HS-5 (cell line): ENCODE results near the gene WASHC2C.
A peak's percentile ranks its signal among the peaks of the same experiment; 100 is the strongest.
"Not testable (repeated sequence)": the region's sequence is repeated elsewhere in the genome, so short reads cannot be mapped to it uniquely, and the experiment has no call there.

Experiments used
- DNase-seq: peaks from one replicate; pipeline ENCODE4 v3.0.0-alpha.2; 2012; ENCODE audit warnings: low read depth

Gene WASHC2C

DNA sequence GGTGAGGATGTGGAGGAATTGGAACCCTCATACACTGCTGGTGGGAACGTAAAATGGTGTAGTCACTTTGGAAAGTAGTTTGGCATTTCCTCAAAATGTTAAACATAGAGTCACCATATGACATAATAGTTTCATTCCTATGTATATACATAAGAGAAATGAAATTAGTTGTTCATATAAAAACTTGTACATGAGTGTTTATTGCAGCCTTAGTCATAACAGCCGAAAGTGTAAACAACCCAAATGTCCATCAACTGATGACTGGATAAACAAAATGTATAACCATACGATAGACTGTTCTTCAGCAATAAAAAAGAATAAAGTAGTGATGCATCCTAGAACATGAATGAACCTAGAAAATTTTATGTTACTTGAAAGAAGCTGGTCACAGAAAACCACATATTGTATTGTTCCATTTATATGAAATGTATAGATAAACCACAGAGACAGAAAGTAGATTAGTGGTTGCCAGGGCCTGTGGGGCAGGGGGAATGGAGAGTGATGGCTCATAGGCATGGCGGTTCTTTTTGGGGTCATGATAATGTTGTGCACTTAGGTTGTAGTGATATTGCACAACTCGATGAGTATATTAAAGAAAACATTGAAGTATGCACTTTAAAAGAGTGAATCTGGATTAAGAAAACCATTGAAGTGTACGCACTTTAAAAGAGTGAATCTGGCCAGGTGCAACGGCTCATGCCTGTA lies 44.8 kb downstream of the WASHC2C start:
- not testable (repeated sequence) for DNase-seq

DNA sequence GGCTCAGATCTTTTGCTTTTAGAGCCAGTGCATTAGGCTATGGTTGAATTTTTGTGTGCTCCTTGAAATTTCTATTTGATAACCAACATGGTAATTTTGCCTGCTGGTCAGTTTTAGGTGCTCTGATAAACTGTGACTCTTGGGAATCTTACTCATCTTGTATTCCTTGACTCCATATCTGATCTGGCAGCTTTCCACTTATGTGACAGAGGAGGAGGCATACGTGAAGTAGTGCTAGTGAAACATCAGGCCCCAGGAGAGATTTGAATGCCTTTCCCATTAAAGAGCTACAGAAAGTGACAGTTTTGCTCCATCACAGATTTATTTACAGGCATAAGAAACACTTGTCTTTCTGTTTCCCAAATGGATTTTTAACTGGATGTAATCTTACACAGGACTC lies 59.2 kb downstream of the WASHC2C start:
- DNase-seq, result not testable (repeated sequence)

DNA sequence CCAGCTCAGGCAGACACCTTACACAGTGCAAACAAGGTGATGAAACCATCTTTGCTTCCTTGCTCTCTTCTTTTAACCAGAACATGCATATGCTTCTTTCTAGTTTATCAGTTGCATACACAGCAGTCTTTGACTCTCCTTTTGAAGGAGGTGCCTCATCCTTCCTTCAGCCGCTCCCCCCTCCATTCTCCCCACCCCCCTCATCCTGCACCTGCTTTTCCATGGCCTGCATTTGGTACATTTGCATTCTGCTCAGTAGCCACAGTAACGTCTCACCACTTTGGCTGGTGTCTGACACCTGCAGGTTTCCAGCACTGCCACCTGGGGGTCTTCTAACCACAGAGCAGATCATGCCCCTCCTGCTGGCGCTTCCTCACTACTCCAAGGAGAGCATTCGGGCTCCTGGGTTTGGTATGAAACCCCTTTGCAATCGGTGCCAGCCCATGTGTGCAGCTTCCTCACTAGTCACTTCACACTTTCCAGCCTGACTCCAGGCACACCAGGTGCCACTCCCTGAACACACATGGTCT lies 60.2 kb downstream of the WASHC2C start:
- not testable (repeated sequence) for DNase-seq

- DNase-seq, result not testable (repeated sequence)
These were observed 62.9 kb downstream of the WASHC2C start for GRCh38 chr10:45789991-45790390.

DNA sequence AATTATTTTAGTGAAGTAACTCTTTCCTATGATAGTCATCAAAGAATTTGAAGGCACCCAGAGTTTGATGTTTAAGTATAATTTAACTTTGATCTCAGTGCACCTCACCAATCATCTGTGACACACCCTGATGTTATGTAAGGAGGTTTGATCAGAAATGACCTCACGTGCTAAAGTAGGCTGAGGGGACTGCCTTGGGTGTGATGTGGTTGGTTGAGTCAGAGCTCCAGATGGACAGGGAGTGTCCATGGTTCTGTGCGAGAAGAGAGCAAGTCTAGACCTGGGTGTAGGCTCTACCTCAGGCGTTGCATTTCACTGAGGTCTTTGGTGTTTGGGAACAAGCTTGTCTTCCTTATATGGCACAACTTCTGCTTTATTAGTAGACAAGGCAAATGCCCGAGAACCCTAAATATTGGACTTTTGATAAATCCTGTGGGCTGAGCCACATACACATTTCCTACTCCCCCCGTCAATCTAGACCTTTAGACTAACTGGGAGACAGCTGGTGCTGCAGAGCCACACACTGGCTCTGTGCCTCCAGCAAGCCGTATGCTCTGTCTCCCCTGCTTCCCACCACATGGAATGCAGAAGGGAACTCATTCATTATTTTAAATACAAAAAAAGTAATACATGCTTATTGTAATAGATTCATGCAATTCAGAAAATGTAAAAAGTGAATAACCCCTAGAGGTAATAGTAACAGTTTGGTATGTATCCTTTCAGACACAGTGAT lies 63.8 kb downstream of the WASHC2C start:
- DNase-seq, result peak; percentile 5

DNA sequence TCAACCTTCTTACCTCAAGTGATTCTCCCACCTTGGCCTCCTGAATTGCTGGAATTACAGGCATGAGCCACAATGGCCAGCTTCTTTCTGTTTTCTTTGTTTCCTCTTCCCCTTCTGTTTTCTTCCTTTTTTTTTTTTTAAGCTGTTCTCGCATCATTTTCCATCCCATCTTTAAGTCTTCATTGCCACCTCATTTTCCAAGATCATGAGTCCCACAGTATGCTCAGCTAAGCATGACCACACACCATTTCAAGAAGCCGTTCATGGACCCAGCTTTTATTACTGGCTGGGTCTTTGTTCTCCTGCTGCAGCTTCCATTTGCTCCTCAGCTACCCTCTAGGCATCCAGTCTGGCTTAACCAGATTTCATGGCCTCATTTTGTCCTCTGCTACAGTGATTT lies 67.7 kb downstream of the WASHC2C start:
- not testable (repeated sequence) for DNase-seq

- peak; percentile 20 for DNase-seq
These were observed 76.3 kb downstream of the WASHC2C start for GRCh38 chr10:45803060-45804010.

DNA sequence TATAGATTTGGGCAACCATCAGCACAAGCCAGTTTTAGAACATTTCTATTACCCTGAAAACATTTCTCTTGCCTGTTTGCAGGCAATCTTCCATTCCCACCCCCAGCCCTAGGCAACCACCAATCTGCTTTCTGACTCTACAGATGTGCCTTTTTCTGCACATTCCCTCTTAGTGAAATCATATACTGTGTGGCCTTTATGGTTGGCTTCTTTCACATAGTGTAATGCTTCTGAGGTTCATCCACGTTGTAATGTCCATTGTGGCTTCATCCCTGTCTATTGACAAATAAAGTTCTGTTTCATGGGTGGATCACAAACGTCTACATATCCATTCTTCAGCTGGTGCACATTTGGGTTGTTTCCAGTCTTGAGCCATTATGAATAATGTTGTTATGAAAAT lies 77.9 kb downstream of the WASHC2C start:
- not testable (repeated sequence) for DNase-seq

- no peak for DNase-seq
These were observed 82.8 kb downstream of the WASHC2C start for GRCh38 chr10:45809837-45810236.

DNA sequence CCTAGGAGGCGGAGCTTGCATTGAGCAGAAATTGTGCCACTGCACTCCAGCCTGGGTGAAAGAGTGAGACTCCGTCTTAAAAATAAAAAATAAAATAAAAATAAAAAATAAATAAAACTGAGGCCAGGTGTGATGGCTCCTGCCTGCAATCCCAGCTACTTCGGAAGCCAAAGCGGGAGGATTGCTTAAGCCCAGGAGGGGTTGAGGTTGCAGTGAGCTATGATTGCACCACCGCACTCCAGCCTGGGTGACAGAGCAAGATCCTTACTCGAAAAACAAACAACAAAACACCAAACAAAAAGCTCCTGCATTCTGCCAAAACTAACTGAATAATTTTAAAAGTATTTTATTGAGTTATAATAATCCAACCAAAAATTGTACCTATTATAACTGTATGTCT lies 84.0 kb downstream of the WASHC2C start:
- no peak for DNase-seq

- not testable (repeated sequence) for DNase-seq
These were observed 85.9 kb downstream of the WASHC2C start for GRCh38 chr10:45812959-45813358.

GRCh38 chr10:45814146-45814545 lies 87.1 kb downstream of the WASHC2C start:
- not testable (repeated sequence) for DNase-seq

DNA sequence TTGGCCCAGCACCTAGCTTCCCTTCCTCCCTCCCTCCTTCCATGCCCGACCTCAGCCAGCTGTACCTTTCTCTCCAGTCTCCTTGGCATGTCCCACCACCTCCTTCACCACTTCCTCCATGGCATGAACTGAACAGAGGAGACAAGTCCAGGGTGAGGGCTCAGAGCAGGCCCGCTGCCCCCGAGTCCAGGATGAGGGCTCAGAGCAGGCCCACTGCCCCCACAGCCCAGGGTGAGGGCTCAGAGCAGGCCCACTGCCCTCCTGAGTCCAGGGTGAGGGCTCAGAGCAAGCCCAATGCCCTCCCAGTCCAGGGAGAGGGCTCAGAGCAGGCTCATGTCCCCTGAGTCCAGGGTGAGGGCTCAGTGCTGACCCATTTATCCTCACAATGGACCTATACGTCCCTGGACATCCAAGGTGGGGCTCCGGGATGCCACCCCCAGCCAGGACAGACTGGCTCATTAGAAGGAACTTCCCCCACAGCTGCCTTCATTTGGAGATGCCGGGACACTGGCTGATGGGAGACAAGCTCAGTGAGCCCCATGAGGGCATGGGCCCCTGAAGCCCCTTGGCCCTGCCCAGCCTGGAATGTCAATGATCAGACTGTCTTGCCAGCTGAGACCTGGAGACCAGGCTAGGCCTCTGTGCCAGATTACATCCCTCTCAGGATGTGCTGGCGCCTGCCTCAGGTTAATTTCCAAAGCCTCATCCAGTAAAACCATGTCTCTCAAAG lies 90.2 kb downstream of the WASHC2C start:
- no peak for DNase-seq

DNA sequence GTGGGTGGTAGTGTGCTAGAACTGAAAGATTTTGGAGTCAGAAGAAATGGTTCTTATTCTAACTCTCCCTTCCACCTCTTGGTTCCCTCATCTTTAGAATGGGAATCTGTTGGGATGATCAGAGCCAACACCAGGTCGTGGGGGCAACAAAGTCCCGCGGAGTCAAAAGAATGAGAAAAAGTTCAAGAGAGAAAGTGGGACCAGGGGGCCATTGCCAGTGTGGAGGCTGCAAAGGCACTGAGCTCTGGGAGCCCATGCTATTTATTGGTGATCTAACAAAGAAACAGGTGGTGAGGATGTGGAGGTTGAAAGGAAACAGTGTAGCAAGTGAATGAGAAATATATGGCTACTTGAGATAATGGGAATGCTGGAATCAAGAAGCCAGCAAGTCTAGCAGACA lies 90.8 kb downstream of the WASHC2C start:
- DNase-seq, result no peak

DNA sequence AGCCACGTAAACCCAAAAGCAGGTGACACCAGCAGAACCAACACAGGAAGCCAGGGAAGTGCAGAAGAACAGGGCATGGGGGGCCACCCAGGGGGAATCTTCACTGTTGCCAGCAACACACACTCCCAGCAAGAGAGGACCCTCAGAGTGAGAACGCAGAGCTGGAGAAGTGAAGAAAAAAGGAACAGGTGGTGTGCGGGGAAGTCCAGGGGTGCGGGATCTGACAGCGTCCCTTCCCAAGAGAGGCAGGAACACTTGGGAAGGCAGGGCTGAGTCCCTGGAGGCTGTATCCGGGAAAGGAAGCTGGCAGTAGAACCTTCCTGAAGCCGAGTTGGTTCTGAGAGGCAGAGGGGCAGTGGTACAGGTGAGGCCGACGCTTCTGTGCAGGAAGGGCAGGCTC lies 92.5 kb downstream of the WASHC2C start:
- DNase-seq, result no peak

DNA sequence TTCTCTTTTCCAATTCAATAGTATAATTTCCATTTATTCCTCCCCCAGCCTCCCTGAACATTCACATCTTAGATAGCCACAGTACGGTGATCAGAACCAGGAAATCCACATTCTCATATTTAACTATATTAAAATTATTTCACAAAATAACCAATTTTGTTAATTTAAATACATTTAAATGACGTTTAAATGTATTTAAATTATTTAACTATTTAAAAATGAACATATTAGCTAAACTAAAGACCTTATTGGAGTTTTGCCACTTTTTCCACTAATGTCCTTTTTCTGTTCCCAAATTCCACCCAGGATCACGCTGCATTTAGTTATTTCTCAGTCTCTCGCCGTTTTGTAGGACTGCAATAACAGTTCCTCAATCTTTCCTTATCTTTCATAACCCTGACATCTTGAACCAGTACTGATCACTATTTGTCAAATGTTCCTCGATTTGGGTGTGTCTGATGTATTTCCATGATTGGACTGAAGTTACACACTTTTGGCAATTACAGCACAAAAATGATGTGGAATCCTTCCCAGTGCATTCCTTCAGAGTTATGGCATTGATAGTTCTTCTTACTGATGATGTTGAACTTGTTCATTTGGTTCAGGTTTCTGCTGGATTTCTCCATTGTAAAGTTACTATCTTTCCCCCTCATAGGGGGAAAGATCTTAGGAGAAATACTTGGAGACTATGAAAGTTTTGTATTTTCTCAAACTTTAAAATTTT lies 93.2 kb downstream of the WASHC2C start:
- not testable (repeated sequence) for DNase-seq

DNA sequence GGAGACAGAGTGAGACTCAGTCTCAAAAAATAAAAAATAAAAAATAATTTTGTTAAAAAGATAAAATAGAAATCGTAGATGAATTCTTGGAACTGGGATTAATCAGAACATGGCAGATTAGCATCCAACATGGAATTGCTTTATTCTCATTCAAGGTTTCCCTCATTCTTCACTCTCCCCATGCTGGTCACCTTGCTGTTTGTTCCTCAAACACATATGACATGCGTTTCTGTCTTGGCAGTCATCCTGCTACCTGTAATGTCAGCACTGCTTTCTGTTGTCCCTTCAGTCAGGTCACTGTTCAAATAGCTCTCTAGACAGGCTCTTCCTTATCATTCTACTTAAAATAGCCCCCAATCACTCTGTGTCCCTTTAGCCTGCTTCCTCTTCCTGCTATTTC lies 95.9 kb downstream of the WASHC2C start:
- DNase-seq, result not testable (repeated sequence)
